Hepatocyte (in vitro differentiated cells): ENCODE data around the gene AGBL3. TPM values are rescaled to one million over a fixed set of nuclear protein-coding genes. Genes with fewer than 3 reads are reported as not detected.
"Not testable (repeated sequence)": the region's sequence is repeated elsewhere in the genome, so short reads cannot be mapped to it uniquely, and the experiment has no call there.

Experiments used
- DNase-seq: peaks from one replicate; pipeline ENCODE4 v3.0.0-alpha.2; 2016; ENCODE audit warnings: low spot score
- H2AFZ ChIP-seq: fragments of 200-600 bp; sonication (generic); 2 replicates; pipeline ENCODE4 v1.6.0; 2016; ENCODE audit warnings: antibody characterized with exemption, mild to moderate bottlenecking
- H3K27ac ChIP-seq: fragments of 200-600 bp; sonication (generic); 2 replicates; pipeline ENCODE4 v1.5.1; 2016; ENCODE audit warnings: mild to moderate bottlenecking
- H3K27me3 ChIP-seq: fragments of 200-600 bp; sonication (generic); 2 replicates; pipeline ENCODE4 v1.6.1; 2016
- H3K36me3 ChIP-seq: fragments of 200-600 bp; sonication (generic); replicated peaks from 2 replicates; pipeline ENCODE4 v1.5.1; 2016; ENCODE audit warnings: low read depth; ENCODE audit not compliant: insufficient read depth
- H3K4me1 ChIP-seq: fragments of 200-600 bp; sonication (generic); 2 replicates; pipeline ENCODE4 v1.5.1; 2016; ENCODE audit warnings: mild to moderate bottlenecking, moderate library complexity; ENCODE audit not compliant: insufficient read depth
- H3K4me2 ChIP-seq: fragments of 200-600 bp; sonication (generic); 2 replicates; pipeline ENCODE4 v1.6.0; 2016
- H3K4me3 ChIP-seq: fragments of 200-600 bp; sonication (generic); 2 replicates; pipeline ENCODE4 v1.5.1; 2016; ENCODE audit warnings: mild to moderate bottlenecking
- H3K79me2 ChIP-seq: fragments of 200-600 bp; sonication (generic); 2 replicates; pipeline ENCODE4 v1.6.0; 2017; ENCODE audit warnings: mild to moderate bottlenecking
- H3K9me2 ChIP-seq: fragments of 200-600 bp; sonication (generic); replicated peaks from 2 replicates; pipeline ENCODE4 v1.6.0; 2017; ENCODE audit warnings: mild to moderate bottlenecking; ENCODE audit not compliant: insufficient read depth
- H3K9me3 ChIP-seq: fragments of 200-600 bp; sonication (generic); 2 replicates; pipeline ENCODE4 v1.5.1; 2016; ENCODE audit warnings: low read depth, mild to moderate bottlenecking
- H4K20me1 ChIP-seq: fragments of 200-600 bp; sonication (generic); 2 replicates; pipeline ENCODE4 v1.6.0; 2016; ENCODE audit warnings: mild to moderate bottlenecking; ENCODE audit not compliant: insufficient read depth, poor library complexity, severe bottlenecking
- EZH2 ChIP-seq: fragments of 200-600 bp; sonication (generic); IDR thresholded peaks from 2 replicates; pipeline ENCODE4 v1.6.1; 2016; ENCODE audit warnings: antibody characterized with exemption, mild to moderate bottlenecking, borderline replicate concordance
- EZH2phosphoT487 ChIP-seq: fragments of 200-600 bp; sonication (generic); IDR thresholded peaks from one replicate; pipeline ENCODE4 v1.6.1; 2018; ENCODE audit warnings: antibody characterized with exemption, mild to moderate bottlenecking, low read depth, moderate library complexity; ENCODE audit not compliant: unreplicated experiment, severe bottlenecking
- WGBS: methylation state at CpG from one replicate; pipeline ENCODE4 v1.1.6; 2016; ENCODE audit warnings: low lambda C conversion rate; ENCODE audit errors: missing lambda C conversion rate; 5-methylcytosine and 5-hydroxymethylcytosine counted together
- polyA plus RNA-seq: library from polyadenylated mRNA; unstranded; fragments of >200 nt; fragmentation: Nextera tagmentation; extraction: Ambion mirVana; gene quantifications from 2 replicates; pipeline ENCODE4 v1.2.1, GENCODE V29; 2016
- total RNA-seq: library from RNA; depleted of rRNA; stranded (reverse); fragments of >200 nt; gene quantifications from 2 replicates; pipeline ENCODE4 v1.2.3, GENCODE V29; 2014
- TF ChIP-seq, protein P1 (sequence below): fragments of 200-600 bp; sonication (generic); IDR thresholded peaks from 2 replicates; pipeline ENCODE4 v1.5.1; 2016; ENCODE audit warnings: antibody characterized with exemption, mild to moderate bottlenecking; ENCODE audit not compliant: poor library complexity

Gene AGBL3
- total and polyA plus RNA-seq, 2 experiments from 2014 or later, result 2.3 to 6.4 TPM

DNA sequence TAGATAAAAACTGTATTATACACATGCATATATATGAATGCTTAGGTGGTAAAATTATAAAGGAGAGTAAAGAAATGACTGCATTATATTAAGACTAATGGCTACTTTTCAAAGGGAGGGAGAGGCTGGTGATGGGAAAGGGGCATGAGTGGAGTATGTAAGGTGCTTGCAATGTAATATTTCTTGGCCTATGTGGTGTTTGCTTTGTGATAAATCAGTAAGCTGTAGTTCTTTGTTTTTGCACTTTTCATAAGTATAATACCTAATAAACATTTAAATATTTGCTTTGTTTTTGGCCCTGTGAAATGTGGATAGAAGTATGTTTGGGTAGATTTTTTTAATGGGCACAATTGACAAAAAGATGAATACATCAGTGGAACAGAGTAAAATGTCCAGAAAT lies 25.9 kb downstream of the AGBL3 start:
- H3K4me2 ChIP-seq, result no peak overlapping the region
- no peak for TF ChIP-seq EZH2phosphoT487
- TF ChIP-seq, protein P1, sequence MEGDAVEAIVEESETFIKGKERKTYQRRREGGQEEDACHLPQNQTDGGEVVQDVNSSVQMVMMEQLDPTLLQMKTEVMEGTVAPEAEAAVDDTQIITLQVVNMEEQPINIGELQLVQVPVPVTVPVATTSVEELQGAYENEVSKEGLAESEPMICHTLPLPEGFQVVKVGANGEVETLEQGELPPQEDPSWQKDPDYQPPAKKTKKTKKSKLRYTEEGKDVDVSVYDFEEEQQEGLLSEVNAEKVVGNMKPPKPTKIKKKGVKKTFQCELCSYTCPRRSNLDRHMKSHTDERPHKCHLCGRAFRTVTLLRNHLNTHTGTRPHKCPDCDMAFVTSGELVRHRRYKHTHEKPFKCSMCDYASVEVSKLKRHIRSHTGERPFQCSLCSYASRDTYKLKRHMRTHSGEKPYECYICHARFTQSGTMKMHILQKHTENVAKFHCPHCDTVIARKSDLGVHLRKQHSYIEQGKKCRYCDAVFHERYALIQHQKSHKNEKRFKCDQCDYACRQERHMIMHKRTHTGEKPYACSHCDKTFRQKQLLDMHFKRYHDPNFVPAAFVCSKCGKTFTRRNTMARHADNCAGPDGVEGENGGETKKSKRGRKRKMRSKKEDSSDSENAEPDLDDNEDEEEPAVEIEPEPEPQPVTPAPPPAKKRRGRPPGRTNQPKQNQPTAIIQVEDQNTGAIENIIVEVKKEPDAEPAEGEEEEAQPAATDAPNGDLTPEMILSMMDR, result no peak
- TF ChIP-seq EZH2, result no peak
- no peaks in the 10 kb centered on the region for H3K9me2 ChIP-seq
- no peaks in the 10 kb centered on the region for H3K9me3 ChIP-seq
- no peaks in the 10 kb centered on the region for H4K20me1 ChIP-seq
- DNase-seq, result no peak
- H2AFZ ChIP-seq, result no peak overlapping the region
- no peaks in the 10 kb centered on the region for H3K79me2 ChIP-seq
- no peak overlapping the region for H3K27ac ChIP-seq
- no peak overlapping the region for H3K4me3 ChIP-seq
- H3K27me3 ChIP-seq, result no peaks in the 10 kb centered on the region
- H3K4me1 ChIP-seq, result no peaks in the 10 kb centered on the region
- no peaks in the 10 kb centered on the region for H3K36me3 ChIP-seq

DNA sequence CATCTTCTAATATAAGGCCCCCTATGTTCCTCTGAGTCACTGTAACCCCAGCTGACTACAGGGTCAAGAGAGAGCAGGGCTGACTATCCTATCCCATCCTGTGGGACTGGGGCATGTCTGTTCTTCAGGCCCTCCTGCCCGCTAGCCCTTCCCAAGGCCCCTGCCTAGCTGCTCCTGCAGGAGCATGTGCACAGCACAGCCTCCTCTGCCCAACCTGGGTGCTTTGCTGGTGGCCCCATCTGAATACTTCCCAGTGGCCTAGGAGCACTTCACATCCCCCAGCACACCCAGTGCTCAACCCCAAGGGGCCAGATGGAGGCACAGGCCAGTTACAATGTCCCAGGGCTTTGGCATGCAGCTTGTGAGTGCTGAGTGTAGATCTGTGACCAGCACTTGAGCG lies 37.3 kb downstream of the AGBL3 start:
- Histone ChIP-seq H3K9me3 (no peaks in the 10 kb centered on the region), H3K36me3 (no peaks in the 10 kb centered on the region), H3K79me2 (no peaks in the 10 kb centered on the region), H2AFZ (no peak overlapping the region), H3K4me1 (no peaks in the 10 kb centered on the region), H3K4me3 (no peak overlapping the region), H3K27me3 (no peaks in the 10 kb centered on the region), H4K20me1 (no peaks in the 10 kb centered on the region), H3K27ac (no peak overlapping the region), H3K9me2 (no peaks in the 10 kb centered on the region), H3K4me2 (no peak overlapping the region)
- TF ChIP-seq EZH2phosphoT487, result no peak
- WGBS, result 88% methylated on average over 2 of the region's 2 CpGs
- DNase-seq, result no peak

GRCh38 chr7:135035252-135035651 lies 48.9 kb downstream of the AGBL3 start:
- Histone ChIP-seq H3K36me3 (no peaks in the 10 kb centered on the region), H3K4me1 (no peaks in the 10 kb centered on the region), H3K9me2 (no peaks in the 10 kb centered on the region), H4K20me1 (no peaks in the 10 kb centered on the region), H3K4me2 (no peak overlapping the region), H3K27ac (no peak overlapping the region), H2AFZ (no peak overlapping the region), H3K4me3 (no peak overlapping the region), H3K9me3 (no peaks in the 10 kb centered on the region), H3K27me3 (no peaks in the 10 kb centered on the region), H3K79me2 (no peaks in the 10 kb centered on the region)
- TF ChIP-seq, protein P1, result no peak
- TF ChIP-seq EZH2, result no peak
- no peak for TF ChIP-seq EZH2phosphoT487
- DNase-seq, result no peak
- 69% methylated on average over 2 of the region's 2 CpGs for WGBS

DNA sequence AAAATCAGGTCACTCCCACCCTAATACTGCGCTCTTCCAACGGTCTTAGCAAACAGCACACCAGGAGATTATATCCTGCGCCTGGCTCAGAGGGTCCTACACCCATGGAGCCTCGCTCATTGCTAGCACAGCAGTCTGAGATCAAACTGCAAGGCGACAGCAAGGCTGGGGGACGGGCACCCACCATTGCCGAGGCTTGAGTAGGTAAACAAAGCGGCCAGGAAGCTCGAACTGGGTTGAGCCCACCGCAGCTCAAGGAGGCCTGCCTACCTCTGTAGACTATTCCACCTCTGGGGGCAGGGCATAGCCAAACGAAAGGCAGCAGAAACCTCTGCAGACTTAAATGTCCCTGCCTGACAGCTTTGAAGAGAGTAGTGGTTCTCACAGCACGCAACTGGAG lies 80.7 kb downstream of the AGBL3 start:
- not testable (repeated sequence) for H3K27me3 ChIP-seq, H3K79me2 ChIP-seq, DNase-seq, H3K27ac ChIP-seq, H3K4me1 ChIP-seq, H3K9me3 ChIP-seq, H3K4me3 ChIP-seq, H3K4me2 ChIP-seq, H3K9me2 ChIP-seq, H3K36me3 ChIP-seq, H2AFZ ChIP-seq, H4K20me1 ChIP-seq
- WGBS, result 96% methylated on average over 12 of the region's 12 CpGs

DNA sequence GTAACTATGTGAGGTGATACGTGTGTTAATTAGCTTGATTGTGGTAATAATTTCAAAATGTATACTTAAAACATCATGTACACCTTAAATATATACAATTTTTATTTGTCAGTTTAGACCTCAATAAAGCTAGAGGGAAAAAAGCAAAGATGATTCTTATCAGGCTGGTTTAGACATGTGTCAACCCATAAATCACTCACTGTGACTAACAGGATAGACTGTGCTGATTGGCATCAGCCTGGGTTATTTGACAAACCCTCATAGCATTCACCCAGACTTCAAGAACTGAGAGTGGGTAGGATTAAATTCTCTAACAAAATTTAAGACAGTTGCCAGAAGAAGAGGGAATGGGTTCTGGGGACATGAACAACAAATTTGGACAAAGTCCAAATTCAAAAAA lies 87.8 kb downstream of the AGBL3 start:
- Histone ChIP-seq H3K9me2 (no peaks in the 10 kb centered on the region), H3K27me3 (no peaks in the 10 kb centered on the region), H3K27ac (no peak overlapping the region), H3K4me3 (no peak overlapping the region), H3K4me1 (no peaks in the 10 kb centered on the region), H2AFZ (no peak overlapping the region), H4K20me1 (no peaks in the 10 kb centered on the region), H3K4me2 (no peak overlapping the region), H3K36me3 (no peaks in the 10 kb centered on the region), H3K9me3 (no peaks in the 10 kb centered on the region), H3K79me2 (no peaks in the 10 kb centered on the region)
- TF ChIP-seq, protein P1, result no peak
- no peak for TF ChIP-seq EZH2phosphoT487
- TF ChIP-seq EZH2, result no peak
- no peak for DNase-seq
- 96% methylated on average over 1 of the region's 1 CpG for WGBS
